Endothelial cell (in vitro differentiated cells): ENCODE results near the gene IGFLR1. TPM values are rescaled to one million over a fixed set of nuclear protein-coding genes. Genes with fewer than 3 reads are reported as not detected.

Experiments used
- DNase-seq: peaks from one replicate; pipeline ENCODE4 v3.0.0; 2021; ENCODE audit warnings: low spot score
- H3K27ac Mint-ChIP-seq: one replicate; pipeline ENCODE4 v1.8.0; 2021; ENCODE audit warnings: mixed read lengths, inconsistent platforms; ENCODE audit not compliant: unreplicated experiment
- H3K27me3 Mint-ChIP-seq: one replicate; pipeline ENCODE4 v1.8.0; 2021; ENCODE audit warnings: mild to moderate bottlenecking, moderate library complexity, mixed read lengths, inconsistent platforms; ENCODE audit not compliant: unreplicated experiment
- H3K36me3 Mint-ChIP-seq: one replicate; pipeline ENCODE4 v1.8.0; 2021; ENCODE audit warnings: mild to moderate bottlenecking, low read depth, mixed read lengths, inconsistent platforms; ENCODE audit not compliant: unreplicated experiment
- H3K4me1 Mint-ChIP-seq: one replicate; pipeline ENCODE4 v1.8.0; 2021; ENCODE audit warnings: mild to moderate bottlenecking, mixed read lengths, inconsistent platforms; ENCODE audit not compliant: unreplicated experiment
- H3K4me3 Mint-ChIP-seq: one replicate; pipeline ENCODE4 v1.8.0; 2021; ENCODE audit warnings: mild to moderate bottlenecking, mixed read lengths, inconsistent platforms; ENCODE audit not compliant: unreplicated experiment
- H3K9me3 Mint-ChIP-seq: one replicate; pipeline ENCODE4 v1.8.0; 2021; ENCODE audit warnings: mixed read lengths, inconsistent platforms; ENCODE audit not compliant: unreplicated experiment
- total RNA-seq: library from RNA; stranded (reverse); fragmentation: NEBNext Ultra II Directional; extraction: Animal tissue kit (Norgen Biotek cat#: 25700); gene quantifications from one replicate; pipeline ENCODE4 v1.2.1, GENCODE V29; 2021; ENCODE audit not compliant: unreplicated experiment
- TF ChIP-seq, protein P1 (sequence below): fragments of 200-600 bp; sonication (generic); IDR thresholded peaks from one replicate; pipeline ENCODE4 v1.5.0; 2021; ENCODE audit warnings: antibody characterized with exemption; ENCODE audit not compliant: unreplicated experiment

Gene IGFLR1
- total RNA-seq, 1 donor from 2014 or later: 3.2 TPM

DNA sequence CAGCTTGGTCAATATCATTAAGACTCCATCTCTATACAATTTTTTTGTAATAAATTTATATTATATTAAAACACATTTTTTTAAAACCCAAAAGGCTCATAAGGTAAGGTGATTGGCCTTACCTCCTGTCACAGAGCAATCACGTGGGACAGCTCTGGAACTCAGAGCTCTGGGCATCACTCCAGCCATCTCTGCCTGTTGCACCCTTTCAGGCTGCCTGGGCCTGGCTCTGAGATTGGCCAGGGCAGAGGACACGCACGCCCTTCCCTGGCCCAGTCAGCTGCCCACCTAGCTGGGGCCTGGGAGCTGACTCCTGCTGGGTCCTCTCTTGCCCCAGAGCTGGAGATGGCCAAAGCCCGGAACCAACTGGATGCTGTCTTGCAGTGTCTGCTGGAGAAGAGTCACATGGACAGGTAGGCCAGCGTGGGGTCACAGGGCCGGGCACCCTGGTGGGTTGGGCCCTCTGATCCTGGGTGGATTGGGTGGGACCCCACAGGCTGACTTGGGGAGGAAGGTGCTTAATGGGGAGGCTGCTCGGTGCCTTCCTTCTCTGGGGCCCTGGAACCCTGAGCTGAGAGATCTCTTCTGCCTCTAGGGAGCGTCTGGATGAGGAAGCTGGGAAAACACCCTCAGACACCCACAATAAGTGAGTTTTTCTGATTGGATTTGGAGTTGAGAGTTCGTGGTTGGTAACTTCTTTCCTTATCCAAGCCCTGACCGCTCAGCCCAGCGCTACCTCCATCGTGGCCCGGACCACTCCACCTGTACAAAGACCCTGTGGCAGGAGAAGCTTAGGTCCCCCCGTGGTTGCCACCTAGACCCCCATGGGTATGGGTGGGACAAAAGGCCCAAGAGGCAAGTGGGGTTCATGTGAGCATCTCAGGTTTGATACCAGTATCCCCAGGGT, 9.8 kb upstream of the IGFLR1 start:
- Mint-ChIP-seq H3K4me1 (peaks cover 24% of the 10 kb centered on the region), H3K27ac (no peak overlapping the region), H3K36me3 (peaks cover 11% of the 10 kb centered on the region), H3K9me3 (no peaks in the 10 kb centered on the region), H3K27me3 (peaks cover 23% of the 10 kb centered on the region), H3K4me3 (no peak overlapping the region)
- DNase-seq: no peak
- TF ChIP-seq, protein P1, sequence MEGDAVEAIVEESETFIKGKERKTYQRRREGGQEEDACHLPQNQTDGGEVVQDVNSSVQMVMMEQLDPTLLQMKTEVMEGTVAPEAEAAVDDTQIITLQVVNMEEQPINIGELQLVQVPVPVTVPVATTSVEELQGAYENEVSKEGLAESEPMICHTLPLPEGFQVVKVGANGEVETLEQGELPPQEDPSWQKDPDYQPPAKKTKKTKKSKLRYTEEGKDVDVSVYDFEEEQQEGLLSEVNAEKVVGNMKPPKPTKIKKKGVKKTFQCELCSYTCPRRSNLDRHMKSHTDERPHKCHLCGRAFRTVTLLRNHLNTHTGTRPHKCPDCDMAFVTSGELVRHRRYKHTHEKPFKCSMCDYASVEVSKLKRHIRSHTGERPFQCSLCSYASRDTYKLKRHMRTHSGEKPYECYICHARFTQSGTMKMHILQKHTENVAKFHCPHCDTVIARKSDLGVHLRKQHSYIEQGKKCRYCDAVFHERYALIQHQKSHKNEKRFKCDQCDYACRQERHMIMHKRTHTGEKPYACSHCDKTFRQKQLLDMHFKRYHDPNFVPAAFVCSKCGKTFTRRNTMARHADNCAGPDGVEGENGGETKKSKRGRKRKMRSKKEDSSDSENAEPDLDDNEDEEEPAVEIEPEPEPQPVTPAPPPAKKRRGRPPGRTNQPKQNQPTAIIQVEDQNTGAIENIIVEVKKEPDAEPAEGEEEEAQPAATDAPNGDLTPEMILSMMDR: no peak

GRCh38 chr19:35750167-35750566, 7.9 kb upstream of the IGFLR1 start:
- H3K27me3 Mint-ChIP-seq: peaks cover 18% of the 10 kb centered on the region
- no peaks in the 10 kb centered on the region for H3K9me3 Mint-ChIP-seq
- H3K4me1 Mint-ChIP-seq: peaks cover 26% of the 10 kb centered on the region
- TF ChIP-seq, protein P1: no peak
- H3K27ac Mint-ChIP-seq: no peak overlapping the region
- no peak for DNase-seq
- no peak overlapping the region for H3K4me3 Mint-ChIP-seq
- peaks cover 14% of the 10 kb centered on the region for H3K36me3 Mint-ChIP-seq

DNA sequence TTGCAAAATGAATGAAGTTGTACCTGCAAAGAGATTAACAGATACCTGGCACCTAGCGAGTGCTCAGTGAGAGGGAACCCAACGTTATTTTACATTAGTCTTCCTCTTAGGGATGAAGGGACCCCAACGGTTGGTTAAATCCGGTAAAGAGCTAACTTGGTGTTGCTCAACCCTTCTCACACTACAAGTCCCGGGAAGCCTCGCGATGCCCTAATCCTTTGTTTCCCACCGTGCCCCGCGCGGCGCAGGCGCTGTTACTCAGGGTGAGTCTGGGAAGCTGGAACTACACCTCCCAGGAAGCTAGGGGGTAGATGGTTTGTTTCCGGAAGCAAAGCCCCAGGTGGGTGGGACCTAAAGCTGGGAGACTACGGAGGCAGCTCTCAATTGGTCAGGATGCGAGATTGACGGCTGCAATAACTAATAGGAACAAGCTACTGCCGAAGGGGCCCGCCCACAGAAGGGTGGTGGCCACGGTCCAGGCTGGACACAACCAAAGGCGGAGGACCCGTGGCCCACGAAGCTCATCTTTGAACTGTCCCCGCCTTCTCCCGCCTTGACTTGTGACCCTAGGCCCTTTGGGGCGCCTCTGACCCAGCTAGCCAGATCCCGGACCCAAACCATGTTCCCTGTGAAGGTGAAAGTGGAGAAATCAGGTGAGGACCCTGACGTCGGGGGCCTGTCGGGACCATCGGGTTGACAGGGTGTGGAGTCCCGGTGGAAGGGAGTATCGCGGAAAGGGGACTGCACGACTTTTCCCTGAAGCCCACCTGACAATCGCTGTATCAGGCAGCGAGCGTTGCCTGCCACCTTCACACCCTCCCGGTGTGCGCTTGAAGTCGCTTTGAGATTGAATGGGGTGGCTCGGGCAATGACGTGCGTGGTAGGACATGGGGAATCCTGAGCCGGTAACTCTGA, 6.1 kb upstream of the IGFLR1 start, which contains the start of gene LIN37:
TSS of gene LIN37 (plus strand) at position 471 of the 915 bp plus-strand sequence. CDS start at position 620, 149 bp downstream.
- no peaks in the 10 kb centered on the region for H3K9me3 Mint-ChIP-seq
- TF ChIP-seq, protein P1: no peak
- peaks cover 7% of the 10 kb centered on the region for H3K36me3 Mint-ChIP-seq
- peak within 1 kb of the TSS; percentile 73 for H3K27ac Mint-ChIP-seq
- peaks cover 16% of the 10 kb centered on the region for H3K27me3 Mint-ChIP-seq
- peaks cover 31% of the 10 kb centered on the region for H3K4me1 Mint-ChIP-seq
- H3K4me3 Mint-ChIP-seq: peak within 1 kb of the TSS; percentile 97
- peak; percentile 96 for DNase-seq

- DNase-seq: no peak
- Mint-ChIP-seq H3K9me3 (no peaks in the 10 kb centered on the region), H3K27ac (peak overlapping the region; percentile 99), H3K27me3 (peaks cover 17% of the 10 kb centered on the region), H3K4me3 (peak overlapping the region; percentile 98), H3K4me1 (peaks cover 36% of the 10 kb centered on the region), H3K36me3 (peaks cover 11% of the 10 kb centered on the region)
- TF ChIP-seq, protein P1: no peak
These were observed 4.3 kb upstream of the IGFLR1 start for GRCh38 chr19:35746531-35746930.
